NB4 (cell line): ENCODE results near the gene ARAP2.

Experiments used
- POLR2A ChIP-seq: IDR thresholded peaks from 2 replicates; pipeline ENCODE4 v1.6.1; 2011; ENCODE audit warnings: mild to moderate bottlenecking; ENCODE audit not compliant: insufficient read length; ENCODE audit errors: extremely low read depth
- TF ChIP-seq, protein P1 (sequence below): IDR thresholded peaks from one replicate; pipeline ENCODE4 v1.5.1; 2012; ENCODE audit warnings: low read depth, low read length

GRCh38 chr4:36237366-36238313 is 6.7 kb downstream of the ARAP2 start:
- TF ChIP-seq, protein P1, sequence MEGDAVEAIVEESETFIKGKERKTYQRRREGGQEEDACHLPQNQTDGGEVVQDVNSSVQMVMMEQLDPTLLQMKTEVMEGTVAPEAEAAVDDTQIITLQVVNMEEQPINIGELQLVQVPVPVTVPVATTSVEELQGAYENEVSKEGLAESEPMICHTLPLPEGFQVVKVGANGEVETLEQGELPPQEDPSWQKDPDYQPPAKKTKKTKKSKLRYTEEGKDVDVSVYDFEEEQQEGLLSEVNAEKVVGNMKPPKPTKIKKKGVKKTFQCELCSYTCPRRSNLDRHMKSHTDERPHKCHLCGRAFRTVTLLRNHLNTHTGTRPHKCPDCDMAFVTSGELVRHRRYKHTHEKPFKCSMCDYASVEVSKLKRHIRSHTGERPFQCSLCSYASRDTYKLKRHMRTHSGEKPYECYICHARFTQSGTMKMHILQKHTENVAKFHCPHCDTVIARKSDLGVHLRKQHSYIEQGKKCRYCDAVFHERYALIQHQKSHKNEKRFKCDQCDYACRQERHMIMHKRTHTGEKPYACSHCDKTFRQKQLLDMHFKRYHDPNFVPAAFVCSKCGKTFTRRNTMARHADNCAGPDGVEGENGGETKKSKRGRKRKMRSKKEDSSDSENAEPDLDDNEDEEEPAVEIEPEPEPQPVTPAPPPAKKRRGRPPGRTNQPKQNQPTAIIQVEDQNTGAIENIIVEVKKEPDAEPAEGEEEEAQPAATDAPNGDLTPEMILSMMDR = no peak
- TF ChIP-seq POLR2A = no peak
